ENCODE data around the gene TMEM106C.

DNA sequence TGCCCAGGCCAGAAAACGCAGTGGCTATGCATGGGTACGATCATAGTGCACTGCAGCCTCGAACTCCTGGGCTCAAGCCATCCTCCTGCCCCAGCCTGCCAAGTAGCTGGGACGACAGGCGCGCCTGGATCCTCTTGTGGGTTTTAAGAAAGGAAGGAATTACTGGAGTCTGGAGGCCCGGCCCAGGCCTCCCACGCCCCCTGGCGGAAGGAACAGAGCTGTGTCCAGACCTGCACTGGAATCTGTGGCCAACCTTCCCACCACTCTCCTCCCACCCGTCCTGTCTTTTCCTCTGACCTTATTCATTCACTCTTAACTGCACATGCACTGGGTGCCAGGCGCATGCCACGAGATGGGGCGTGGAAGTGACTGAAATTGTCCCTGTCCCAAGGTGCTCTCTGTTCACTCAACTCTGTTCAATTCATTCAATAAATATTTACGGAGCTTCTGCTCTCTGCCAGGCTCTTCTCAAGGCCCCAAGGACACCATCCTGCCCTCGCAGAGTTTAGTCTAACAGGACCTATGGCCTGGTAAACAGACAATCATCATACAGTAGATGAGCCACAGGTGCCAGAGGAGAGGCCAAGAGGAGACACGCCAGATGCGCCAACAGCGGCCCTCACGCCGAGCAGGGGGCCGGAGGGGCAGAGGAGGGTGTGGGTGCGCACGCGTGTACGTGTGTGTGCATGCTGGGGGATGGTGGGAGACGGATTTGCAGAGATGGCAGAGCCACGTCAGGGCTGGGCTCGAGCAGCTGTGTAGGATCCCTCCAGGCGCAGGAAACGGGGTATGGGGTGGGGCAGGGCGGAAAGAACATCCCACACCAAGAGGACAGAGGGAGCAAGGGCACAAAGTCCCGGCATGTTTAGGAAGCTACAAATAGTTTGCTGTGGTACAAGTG lies 13.7 kb upstream of the TMEM106C start:
- TF ChIP-seq, protein P1, sequence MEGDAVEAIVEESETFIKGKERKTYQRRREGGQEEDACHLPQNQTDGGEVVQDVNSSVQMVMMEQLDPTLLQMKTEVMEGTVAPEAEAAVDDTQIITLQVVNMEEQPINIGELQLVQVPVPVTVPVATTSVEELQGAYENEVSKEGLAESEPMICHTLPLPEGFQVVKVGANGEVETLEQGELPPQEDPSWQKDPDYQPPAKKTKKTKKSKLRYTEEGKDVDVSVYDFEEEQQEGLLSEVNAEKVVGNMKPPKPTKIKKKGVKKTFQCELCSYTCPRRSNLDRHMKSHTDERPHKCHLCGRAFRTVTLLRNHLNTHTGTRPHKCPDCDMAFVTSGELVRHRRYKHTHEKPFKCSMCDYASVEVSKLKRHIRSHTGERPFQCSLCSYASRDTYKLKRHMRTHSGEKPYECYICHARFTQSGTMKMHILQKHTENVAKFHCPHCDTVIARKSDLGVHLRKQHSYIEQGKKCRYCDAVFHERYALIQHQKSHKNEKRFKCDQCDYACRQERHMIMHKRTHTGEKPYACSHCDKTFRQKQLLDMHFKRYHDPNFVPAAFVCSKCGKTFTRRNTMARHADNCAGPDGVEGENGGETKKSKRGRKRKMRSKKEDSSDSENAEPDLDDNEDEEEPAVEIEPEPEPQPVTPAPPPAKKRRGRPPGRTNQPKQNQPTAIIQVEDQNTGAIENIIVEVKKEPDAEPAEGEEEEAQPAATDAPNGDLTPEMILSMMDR (IDR thresholded peaks at IDR 0.05), result peak; percentile 35 to 87 (median 69)
- TF ChIP-seq POLR2A (IDR thresholded peaks at IDR 0.05) (no peak), POLR2AphosphoS5 (IDR thresholded peaks at IDR 0.05) (peak; percentile 34)
